Epidermal melanocyte (primary cell): ENCODE measurements around the gene PRSS48.
"Not testable (repeated sequence)": the region's sequence is repeated elsewhere in the genome, so short reads cannot be mapped to it uniquely, and the experiment has no call there.

Experiments
- DNase-seq: peaks from one replicate; pipeline ENCODE4 v3.0.0; 2011; ENCODE audit warnings: low spot score; ENCODE audit not compliant: insufficient read length

The PRSS48 gene

DNA sequence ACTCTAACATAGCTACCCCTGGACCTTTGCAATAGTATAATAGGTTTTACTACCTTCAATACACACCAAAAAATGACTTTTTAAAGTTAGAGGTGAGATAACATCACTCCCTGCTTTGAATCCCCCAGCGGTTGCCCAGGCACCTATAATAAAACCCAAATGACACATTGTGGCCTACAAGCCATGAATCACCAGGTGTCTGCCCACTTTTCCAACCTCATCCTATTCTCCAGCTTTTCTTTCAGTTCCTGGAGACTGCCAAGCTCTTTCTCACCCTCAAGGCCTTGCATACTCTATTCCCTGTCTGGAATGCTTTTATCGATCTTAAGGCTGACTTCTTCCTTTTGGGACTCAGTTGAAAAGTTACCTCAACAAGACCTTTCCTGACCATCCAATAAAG lies 16.4 kb upstream of the PRSS48 start:
- DNase-seq = no peak

DNA sequence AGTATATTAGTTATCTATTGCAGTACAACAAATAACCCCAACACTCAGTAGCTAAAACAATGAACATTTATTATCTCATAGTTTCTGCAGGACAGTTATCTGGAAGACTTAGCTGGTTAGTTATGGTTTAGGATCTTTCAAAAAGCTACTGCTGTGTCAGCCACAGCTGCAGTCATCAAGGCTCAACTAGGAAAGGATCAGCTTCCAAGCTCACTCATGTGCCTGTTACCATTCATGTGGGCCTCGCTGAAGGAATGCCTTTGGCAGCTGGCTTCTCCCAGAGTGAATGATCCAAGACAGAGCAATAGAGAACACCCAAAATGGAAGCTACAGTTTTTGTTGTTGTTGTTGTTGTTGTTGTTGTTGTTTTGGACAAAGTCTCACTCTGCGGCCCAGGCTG lies 13.5 kb upstream of the PRSS48 start:
- DNase-seq = no peak

DNA sequence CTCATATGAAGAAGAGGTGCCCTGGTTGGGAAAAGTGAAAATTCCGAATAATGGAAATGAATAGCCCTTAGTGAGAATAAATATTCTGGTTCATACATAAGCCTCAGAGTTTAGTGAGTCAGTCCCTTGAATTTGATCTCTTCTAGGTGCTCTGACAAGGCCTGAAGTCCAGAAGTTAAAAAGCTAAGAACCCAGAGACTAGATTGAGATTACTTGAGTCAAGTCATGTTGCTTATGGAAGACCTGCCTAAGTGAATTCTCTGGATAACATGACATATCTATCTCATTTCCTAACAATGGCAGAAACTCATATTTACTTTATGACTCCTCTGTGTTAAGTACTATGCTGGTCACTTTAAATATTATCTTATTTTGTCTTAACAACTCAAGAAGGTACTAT lies 10.5 kb upstream of the PRSS48 start:
- DNase-seq = no peak

DNA sequence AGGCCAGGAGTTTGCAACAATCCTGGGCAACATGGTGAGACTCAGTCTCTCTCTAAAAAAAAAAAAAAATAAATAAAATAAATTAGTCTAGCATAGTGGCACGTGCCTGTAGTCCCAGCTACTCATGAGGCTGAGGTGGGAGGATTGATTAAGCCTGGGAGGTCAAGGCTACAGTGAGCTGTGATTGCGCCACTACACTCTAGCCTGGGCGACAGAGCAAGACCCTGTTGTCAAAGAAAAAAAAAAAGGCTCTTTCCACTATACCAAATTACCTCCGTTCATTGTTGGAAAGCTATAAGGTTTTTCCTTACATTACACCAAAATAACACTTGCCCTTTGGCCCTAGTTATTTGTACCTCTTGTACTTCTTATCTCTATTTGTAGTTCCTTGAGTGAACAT lies 9.9 kb upstream of the PRSS48 start:
- no peak for DNase-seq

DNA sequence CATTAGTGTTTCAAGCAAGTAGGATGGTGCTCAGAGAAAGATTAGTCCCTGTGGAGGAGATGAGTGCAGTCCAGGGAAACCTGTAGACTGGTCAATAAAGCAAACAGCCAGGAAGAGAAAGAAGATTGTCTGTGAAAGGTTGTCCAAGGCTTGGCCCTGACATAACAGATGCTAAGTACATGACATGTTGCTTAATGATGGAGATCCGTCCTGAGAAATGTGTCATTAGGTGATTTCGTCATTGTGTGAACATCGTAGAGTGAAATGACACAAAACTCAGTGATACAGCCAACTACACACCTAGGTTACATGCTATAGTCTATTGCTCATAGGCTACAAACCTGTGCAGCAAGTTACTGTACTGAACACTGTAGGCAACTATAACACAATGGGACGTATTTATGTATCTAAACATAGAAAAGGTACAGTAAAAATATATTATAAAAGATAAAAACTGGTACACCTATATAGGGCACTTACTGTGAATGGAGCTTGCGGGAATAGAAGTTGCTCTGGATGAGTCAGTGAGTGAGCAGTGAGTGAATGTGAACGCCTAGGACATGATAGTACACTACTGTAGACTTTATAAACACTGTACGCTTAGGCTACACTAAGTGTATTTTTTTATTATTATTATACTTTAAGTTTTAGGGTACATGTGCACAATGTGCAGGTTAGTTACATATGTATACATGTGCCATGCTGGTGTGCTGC lies 9.0 kb upstream of the PRSS48 start:
- no peak for DNase-seq

DNA sequence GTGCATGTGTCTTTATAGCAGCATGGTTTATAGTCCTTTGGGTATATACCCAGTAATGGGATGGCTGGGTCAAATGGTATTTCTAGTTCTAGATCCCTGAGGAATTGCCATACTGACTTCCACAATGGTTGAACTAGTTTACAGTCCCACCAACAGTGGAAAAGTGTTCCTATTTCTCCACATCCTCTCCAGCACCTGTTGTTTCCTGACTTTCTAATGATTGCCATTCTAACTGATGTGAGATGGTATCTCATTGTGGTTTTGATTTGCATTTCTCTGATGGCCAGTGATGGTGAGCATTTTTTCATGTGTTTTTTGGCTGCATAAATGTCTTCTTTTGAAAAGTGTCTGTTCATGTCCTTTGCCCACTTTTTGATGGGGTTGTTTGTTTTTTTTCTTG lies 8.1 kb upstream of the PRSS48 start:
- DNase-seq = not testable (repeated sequence)

DNA sequence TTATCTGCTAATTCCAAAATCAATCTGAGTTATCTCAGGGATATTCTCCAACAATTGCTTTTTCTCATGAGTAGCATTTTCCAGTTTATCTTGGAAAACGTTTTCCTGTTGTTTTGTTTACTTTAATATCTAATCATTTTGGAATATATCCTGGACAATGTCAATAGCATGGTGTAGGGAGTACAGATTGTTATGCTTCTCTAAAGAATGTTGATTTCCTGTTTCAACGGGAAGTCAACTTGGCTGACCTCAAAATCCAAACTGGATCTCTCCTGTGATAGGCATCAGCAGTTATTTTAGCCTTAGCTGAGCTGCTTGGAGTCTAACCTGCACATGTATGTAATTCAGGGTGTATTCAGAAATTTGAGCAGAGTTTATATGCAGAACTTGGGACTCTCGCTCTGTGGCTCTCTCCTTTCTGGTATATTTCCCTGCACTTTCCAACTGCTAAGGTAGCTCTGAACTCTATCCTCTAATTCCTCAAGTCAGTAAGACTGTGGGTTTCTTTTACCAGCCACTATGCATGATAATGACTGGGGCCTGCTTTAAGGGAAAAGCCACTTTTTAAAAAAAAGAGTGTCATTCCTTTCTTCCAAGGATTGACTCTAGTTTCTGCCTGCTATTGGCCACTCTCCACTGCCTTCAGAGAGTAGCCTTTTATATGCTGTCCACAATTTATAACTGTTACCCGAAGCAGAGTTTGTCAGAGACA lies 7.7 kb downstream of the PRSS48 start:
- DNase-seq = no peak

DNA sequence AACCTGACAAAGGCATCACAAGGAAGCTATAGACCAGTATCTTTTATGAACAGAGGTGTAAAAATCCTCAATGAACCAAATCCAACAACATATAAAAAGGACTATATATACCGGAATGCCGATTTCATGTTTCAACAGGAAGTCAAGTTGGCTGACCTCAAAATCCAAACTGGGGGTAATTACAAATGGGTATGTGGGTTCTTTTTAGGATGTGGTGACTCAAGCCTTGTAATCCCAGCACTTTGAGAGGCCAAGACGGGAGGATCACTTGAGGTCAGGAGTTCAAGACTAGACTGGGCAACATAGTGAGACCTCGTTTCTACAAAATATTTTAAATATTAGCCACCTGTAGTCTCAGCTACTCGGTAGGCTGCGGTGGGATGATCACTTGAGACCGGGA lies 10.4 kb downstream of the PRSS48 start:
- DNase-seq = no peak

DNA sequence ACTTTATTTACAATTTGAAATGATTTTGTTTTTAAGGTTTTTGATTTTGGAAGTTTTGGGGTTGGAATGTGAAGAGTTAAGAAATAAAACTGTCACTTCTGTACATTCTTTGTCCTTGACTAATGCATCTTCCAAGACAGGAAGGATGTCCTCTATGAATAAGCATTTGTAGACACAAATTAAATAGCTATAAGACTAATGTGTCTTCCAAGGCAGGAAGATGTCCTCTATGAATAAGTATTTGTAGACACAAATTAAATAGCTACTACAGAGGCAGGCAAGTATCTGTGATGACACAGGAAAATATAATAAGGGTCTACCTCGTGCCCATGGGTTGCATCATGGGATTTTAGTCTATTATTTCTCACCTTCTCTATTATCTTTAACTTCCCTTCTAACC lies 14.5 kb downstream of the PRSS48 start:
- no peak for DNase-seq

DNA sequence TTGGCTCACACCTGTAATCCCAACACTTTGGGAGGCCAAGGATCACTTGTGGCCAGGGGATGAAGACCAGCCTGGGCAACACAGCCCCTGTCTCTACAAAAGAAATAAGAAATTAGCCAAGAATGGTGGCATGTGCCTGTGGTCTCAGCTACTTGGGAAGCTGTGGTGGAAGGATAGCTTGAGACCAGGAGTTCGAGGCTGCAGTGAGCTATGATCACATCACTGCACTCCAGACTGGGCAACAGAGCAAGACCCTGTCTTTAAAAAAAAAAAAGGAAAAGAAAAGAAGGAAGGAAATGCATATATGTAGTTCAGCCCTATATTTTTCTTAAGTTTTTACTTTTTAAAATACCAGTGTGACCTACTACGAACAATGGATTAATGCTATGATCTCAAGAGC lies 15.1 kb downstream of the PRSS48 start:
- no peak for DNase-seq

DNA sequence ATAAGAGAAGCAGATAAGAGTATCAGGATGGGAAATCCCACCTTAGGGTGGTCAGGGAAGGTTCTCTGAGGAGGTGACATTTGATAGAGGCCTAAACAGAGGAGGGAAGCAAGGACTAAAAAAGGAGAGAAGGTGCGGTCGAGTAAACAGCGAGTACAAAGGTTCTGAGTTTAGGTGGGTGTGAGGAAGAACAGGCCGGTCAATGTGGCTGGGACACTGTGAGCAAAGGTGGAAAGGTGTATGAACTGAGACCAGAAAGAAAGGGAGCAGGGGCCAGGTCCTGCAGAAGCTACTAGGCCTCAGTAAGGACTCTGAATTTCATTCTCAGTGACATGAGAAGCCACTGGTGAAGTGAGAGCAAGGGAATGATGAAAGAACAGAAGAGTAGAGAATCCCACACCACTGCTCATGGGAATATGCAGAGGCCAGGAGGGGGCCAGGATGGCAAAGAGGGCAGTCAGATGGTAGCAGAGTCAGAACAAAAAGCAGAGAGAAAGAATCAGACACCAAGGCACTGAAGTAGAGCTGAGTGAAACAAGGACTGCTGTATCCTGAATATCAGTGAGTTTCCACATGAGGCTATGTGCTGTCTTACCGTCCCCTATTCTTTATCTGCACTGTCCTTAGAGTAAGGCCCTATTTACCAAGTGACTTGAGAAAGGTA lies 18.0 kb downstream of the PRSS48 start:
- no peak for DNase-seq

DNA sequence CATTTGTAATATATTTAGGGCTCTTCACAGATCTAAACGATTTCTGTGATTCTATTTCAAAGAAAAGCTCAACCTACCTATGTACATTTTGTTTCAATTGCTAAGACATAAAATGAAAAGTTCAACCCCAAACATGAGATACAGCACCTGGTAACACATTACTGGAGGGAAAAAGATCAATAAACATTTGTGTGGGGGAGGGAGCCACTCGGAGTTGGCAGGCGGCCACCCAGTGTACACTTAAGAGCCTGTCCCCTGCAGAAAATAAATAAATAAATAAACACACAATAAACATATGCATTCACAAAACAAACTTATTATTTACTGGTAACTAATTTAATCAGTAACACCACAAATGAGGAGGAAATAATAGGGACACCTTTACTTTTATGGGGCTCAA lies 19.3 kb downstream of the PRSS48 start:
- no peak for DNase-seq

DNA sequence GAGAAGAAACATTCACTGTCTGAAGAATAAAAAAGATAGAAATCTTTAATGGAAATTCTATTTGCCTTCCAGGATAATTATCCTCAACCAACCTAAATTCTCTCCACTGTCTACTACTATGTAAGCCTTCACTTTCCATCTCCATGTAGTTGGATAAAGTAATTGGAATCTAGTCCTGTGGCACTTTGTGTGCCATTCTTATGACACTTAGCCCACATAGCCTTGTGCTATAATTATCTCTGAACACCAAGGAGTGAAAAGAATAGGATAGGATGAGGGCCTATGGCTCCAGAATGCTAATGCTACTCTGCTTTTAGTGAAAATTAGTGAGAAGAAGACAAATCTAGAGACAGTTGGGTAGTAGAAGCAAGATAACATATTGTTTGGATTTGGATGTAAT lies 20.2 kb downstream of the PRSS48 start:
- DNase-seq = no peak

DNA sequence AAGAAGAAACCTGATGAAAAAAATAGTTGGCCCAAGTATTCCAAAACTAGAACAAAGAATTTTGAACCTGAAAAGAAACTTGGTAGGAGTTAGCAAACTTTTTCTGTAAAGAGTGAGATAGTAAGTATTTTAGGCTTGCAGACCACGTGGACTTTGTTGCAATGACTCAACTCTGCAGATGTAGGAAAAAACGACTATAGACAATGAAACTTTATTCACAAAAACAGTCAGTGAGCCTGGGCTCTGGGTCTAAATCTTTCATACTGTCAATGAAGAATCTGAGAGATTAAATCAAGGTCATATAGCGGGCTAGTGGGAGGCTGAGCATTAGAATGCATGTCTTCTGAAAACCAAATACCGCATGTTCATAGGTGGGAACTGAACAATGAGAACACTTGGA lies 25.5 kb downstream of the PRSS48 start:
- DNase-seq = no peak

DNA sequence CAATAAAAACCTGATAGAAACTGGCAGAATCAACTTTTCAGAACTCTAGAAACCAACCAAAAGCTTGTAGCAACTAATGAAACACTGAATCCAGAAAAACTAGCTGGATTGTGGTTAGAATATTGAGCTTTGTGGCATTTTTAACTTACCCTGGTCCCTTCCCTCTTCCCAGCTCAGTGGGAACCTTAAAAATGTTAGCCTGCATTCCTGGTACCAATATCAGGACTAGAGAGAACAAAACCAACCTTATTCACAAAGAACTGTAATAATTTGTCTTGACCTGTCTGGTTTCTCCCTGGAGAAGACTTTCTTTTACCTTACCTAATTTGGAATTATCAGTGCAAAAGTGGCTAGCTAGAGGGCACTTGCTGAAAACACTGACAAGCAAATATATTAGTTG lies 27.3 kb downstream of the PRSS48 start:
- no peak for DNase-seq

DNA sequence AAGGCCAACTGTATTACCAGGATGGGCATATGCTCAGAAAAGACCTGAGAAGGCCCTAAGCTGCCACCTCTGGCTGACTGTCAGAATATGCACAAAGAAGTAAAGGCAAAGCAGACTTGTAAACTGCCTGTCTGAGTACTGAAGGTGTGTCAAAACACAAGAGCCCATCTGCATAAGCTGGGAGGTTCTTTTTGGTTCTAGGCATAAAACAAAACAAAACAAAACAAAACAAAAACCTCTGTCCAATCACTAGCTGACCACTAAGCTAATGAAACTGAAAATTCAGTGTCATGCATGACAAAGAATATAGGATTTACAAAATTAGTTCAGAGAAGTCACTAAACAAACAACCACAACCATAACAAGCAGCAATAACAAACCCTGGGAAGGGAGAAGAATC lies 27.8 kb downstream of the PRSS48 start:
- no peak for DNase-seq

DNA sequence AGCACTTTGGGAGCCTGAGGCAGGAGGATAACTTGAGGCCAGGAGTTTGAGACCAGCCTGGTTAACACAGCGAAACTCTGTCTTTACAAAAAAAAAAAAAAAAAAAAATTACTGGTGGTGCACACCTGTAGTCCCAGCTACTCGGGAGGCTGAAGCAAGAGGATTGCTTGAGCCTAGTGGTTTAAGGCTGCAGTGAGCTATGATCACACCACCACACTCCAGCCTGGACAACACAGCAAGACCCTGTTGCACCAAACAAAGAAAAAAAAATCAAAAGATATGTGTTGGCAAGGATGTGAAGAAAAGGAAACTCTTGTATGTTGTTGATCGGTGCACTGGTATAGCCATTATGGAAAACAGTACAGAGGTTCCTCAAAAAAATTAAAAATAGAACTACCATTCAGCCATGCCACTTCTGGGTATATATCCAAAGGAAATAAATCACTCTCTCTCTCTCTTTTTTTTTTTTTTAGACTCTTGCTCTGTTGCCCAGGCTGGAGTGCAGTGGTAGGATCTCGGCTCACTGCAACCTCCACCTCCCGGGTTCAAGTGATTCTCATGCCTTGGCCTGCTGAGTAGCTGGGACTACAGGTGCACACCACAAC lies 33.3 kb downstream of the PRSS48 start:
- no peak for DNase-seq

DNA sequence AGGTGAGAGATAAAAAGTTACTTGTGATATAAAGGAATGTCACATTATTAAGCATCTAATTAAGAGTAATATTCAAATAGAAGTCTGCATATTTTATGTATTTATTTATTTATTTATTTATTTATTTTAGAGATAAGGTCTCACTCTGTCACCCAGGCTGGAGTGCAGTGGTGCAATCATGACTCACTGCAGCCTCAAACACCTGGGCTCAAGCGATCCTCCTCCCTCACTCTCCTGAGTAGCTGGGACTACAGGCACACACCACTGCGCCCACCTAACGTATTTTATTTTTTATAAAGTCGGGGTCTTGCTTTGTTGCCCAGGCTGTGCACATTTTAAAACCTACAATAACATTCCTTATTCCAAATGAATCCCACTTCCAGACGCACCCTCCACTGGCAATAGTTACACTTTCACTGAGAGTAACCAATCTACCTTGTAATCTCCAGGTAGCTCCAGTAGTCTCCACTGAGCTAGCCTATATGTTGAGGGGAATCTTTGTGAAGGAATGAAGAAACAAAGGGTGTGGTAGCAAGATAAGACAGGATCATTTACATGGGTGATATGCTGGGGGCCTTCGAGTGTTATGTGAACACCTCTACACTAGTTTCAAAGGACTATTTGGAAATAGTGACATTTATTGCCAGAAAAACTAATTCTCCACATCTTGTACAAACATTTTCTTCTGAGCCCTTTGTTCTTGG lies 36.5 kb downstream of the PRSS48 start:
- DNase-seq = no peak

DNA sequence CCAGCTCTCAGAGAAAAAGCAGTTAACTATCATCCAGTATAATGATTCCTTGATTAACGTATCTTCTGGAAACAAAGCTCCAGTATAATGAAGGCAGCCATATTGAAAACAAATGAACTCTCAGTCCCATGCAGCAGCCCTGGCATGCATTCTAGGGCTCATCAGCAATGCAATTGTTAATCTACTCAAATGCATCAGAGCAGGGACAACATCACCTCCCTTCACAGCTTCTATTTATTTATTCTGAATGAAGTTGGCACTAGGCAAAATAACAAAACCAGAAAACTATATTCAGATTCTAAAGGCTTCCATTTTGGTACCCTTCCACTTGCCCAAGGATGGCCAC lies 37.0 kb downstream of the PRSS48 start:
- no peak for DNase-seq

DNA sequence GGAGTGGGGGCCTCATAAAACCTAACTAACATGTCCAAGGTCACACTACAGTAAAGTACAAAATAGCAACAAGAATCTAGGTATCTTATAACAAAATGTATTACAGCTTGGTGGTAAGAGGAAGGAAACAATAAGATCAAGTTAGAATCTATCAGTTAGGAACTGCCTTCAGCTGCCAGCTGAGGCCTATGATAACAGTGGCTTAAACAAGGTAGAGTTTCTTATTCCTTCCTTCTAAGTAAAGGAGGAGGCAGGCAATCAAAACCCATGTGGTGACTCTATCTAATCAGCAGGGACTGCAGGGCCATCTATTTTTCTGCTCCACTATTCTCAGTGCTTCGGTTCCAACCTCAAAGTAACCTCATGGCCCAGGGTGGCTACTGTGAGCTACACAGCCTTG lies 37.5 kb downstream of the PRSS48 start:
- no peak for DNase-seq

DNA sequence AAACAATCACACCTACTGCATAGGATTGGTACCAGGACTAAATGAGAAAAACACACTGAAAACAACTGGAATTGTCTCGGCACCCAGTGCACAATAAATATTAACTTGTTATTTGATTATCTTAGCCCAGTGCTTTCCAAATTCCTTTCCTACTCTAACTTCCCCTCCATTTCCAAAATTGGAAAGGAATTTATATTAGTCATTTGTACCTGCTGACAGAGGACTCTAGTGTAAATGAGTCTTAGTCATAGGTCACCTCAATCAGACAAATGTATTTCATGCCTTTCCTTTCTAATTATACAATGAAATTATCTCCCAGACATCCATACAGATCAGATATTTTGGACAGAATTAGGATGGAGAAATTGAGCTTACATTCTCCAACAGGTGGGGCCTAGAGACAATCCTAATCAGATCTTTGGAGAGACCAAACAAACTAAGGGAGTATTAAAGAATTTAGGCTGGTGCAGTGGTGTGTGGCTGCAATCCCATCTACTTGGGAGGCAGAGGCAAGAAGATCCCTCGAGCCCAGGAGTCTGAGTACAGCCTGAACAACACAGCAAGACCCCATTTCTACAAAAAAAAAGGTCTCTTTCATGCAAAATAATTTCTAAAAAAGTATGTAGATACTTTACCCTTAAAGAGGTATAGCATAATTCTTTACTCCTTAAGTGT lies 38.4 kb downstream of the PRSS48 start:
- no peak for DNase-seq
